ENCODE results near the gene SCYGR7. TPM values are rescaled to one million over a fixed set of nuclear protein-coding genes. Genes with fewer than 3 reads are reported as not detected.

SCYGR7 gene
- total and polyA plus RNA-seq, 2 of the 13 experiments (the other 11 are each of a cell fraction or from before 2014, with no cell fraction given): not detected

DNA sequence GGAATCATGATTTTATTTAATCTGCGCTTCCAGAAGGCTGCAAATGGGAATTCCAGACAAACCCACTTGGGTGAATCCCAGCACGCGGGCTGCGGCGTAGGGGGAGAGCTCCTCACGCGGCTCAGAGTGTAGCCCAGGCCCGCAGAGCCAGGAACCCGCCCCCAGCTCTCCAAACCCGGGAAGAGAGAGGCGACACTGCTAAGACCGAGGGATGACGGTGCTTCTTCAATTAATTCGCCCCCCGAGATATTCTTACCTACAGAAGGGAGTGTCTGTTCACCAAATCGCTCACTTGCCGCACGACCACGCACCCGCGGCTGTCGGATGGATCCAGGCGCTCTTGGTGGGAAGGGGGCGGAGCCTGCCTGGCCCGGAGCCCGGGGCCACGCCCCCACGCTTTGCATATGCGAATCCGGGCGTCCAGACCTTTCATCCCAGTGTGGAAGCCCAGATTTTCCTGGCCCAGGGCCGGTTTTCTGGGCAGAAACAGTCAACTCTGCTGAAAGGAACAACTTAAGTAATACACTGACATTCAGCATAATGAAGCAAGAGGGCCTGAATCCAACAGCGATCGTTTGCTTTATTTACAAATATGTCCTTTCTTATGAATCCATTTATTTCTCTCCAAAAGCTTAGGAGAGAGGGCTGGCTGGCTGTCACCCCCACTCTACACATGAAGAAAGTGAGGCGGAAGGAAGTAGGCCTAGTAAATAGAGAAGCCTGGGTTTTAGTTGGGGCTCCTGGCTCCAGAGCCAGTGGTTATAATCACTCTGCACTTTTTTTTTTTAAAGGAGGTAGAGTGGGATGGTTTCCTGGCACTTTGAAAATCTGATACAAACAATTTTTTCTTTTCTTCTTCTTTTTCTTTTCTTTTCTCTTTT lies 10.2 kb upstream of the SCYGR7 start, which contains the start of gene SLC19A3 (continued):
- TF ChIP-seq, protein P1, sequence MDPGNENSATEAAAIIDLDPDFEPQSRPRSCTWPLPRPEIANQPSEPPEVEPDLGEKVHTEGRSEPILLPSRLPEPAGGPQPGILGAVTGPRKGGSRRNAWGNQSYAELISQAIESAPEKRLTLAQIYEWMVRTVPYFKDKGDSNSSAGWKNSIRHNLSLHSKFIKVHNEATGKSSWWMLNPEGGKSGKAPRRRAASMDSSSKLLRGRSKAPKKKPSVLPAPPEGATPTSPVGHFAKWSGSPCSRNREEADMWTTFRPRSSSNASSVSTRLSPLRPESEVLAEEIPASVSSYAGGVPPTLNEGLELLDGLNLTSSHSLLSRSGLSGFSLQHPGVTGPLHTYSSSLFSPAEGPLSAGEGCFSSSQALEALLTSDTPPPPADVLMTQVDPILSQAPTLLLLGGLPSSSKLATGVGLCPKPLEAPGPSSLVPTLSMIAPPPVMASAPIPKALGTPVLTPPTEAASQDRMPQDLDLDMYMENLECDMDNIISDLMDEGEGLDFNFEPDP (CRISPR knock-in tag; conservative IDR thresholded peaks at IDR 0.05): no peak
- TF ChIP-seq, protein P2, sequence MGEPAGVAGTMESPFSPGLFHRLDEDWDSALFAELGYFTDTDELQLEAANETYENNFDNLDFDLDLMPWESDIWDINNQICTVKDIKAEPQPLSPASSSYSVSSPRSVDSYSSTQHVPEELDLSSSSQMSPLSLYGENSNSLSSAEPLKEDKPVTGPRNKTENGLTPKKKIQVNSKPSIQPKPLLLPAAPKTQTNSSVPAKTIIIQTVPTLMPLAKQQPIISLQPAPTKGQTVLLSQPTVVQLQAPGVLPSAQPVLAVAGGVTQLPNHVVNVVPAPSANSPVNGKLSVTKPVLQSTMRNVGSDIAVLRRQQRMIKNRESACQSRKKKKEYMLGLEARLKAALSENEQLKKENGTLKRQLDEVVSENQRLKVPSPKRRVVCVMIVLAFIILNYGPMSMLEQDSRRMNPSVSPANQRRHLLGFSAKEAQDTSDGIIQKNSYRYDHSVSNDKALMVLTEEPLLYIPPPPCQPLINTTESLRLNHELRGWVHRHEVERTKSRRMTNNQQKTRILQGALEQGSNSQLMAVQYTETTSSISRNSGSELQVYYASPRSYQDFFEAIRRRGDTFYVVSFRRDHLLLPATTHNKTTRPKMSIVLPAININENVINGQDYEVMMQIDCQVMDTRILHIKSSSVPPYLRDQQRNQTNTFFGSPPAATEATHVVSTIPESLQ (CRISPR knock-in tag; conservative IDR thresholded peaks at IDR 0.05): no peak
- TF ChIP-seq ARID2 (CRISPR knock-in tag; IDR thresholded peaks at IDR 0.05; ENCODE audit: borderline replicate concordance): peak; percentile 63; the same call in 1 of the 2 replicates
- no peak for TF ChIP-seq WIZ (CRISPR knock-in tag; IDR thresholded peaks at IDR 0.05)
- TF ChIP-seq HOXA3 (CRISPR knock-in tag; IDR thresholded peaks at IDR 0.05): no peak; the same call in 1 of the 2 replicates
- TF ChIP-seq, protein P3, sequence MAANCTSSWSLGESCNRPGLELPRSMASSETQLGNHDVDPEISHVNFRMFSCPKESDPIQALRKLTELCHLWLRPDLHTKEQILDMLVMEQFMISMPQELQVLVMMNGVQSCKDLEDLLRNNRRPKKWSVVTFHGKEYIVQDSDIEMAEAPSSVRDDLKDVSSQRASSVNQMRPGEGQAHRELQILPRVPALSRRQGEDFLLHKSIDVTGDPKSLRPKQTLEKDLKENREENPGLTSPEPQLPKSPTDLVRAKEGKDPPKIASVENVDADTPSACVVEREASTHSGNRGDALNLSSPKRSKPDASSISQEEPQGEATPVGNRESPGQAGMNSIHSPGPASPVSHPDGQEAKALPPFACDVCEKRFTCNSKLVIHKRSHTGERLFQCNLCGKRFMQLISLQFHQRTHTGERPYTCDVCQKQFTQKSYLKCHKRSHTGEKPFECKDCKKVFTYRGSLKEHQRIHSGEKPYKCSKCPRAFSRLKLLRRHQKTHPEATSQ (CRISPR knock-in tag; IDR thresholded peaks at IDR 0.05; ENCODE audit: borderline replicate concordance): no peak
- TF ChIP-seq, protein P4, sequence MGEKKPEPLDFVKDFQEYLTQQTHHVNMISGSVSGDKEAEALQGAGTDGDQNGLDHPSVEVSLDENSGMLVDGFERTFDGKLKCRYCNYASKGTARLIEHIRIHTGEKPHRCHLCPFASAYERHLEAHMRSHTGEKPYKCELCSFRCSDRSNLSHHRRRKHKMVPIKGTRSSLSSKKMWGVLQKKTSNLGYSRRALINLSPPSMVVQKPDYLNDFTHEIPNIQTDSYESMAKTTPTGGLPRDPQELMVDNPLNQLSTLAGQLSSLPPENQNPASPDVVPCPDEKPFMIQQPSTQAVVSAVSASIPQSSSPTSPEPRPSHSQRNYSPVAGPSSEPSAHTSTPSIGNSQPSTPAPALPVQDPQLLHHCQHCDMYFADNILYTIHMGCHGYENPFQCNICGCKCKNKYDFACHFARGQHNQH (CRISPR knock-in tag; IDR thresholded peaks at IDR 0.05): peak; percentile 24; the same call in 1 of the 2 replicates
- TF ChIP-seq, protein P5, sequence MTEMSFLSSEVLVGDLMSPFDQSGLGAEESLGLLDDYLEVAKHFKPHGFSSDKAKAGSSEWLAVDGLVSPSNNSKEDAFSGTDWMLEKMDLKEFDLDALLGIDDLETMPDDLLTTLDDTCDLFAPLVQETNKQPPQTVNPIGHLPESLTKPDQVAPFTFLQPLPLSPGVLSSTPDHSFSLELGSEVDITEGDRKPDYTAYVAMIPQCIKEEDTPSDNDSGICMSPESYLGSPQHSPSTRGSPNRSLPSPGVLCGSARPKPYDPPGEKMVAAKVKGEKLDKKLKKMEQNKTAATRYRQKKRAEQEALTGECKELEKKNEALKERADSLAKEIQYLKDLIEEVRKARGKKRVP (CRISPR knock-in tag; IDR thresholded peaks at IDR 0.05): no peak
- TF ChIP-seq, protein P6, sequence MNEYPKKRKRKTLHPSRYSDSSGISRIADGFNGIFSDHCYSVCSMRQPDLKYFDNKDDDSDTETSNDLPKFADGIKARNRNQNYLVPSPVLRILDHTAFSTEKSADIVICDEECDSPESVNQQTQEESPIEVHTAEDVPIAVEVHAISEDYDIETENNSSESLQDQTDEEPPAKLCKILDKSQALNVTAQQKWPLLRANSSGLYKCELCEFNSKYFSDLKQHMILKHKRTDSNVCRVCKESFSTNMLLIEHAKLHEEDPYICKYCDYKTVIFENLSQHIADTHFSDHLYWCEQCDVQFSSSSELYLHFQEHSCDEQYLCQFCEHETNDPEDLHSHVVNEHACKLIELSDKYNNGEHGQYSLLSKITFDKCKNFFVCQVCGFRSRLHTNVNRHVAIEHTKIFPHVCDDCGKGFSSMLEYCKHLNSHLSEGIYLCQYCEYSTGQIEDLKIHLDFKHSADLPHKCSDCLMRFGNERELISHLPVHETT (CRISPR knock-in tag; conservative IDR thresholded peaks at IDR 0.05): no peak
- no peak for TF ChIP-seq STAT5B (CRISPR knock-in tag; IDR thresholded peaks at IDR 0.05)
- TF ChIP-seq ETV5 (CRISPR knock-in tag; IDR thresholded peaks at IDR 0.05; ENCODE audit: borderline replicate concordance): peak; percentile 19; the same call in 1 of the 2 replicates
- TF ChIP-seq FLYWCH1 (CRISPR knock-in tag; IDR thresholded peaks at IDR 0.05): no peak
- TF ChIP-seq EZH2 (conservative IDR thresholded peaks at IDR 0.05; ENCODE audit: low read depth, low read length): peak; percentile 74; the same call in 1 of the 2 replicates
- no peak for TF ChIP-seq KMT2B (CRISPR knock-in tag; IDR thresholded peaks at IDR 0.05)
- no peak for TF ChIP-seq NFE2L2 (IDR thresholded peaks at IDR 0.05; ENCODE audit: low read length)
- no peak for TF ChIP-seq HOXA5 (CRISPR knock-in tag; IDR thresholded peaks at IDR 0.05)
- TF ChIP-seq PAX8 (CRISPR knock-in tag; IDR thresholded peaks at IDR 0.05; ENCODE audit: borderline replicate concordance): no peak
- no peak for TF ChIP-seq ZNF251 (CRISPR knock-in tag; IDR thresholded peaks at IDR 0.05)
- TF ChIP-seq, protein P7, sequence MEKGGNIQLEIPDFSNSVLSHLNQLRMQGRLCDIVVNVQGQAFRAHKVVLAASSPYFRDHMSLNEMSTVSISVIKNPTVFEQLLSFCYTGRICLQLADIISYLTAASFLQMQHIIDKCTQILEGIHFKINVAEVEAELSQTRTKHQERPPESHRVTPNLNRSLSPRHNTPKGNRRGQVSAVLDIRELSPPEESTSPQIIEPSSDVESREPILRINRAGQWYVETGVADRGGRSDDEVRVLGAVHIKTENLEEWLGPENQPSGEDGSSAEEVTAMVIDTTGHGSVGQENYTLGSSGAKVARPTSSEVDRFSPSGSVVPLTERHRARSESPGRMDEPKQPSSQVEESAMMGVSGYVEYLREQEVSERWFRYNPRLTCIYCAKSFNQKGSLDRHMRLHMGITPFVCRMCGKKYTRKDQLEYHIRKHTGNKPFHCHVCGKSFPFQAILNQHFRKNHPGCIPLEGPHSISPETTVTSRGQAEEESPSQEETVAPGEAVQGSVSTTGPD (CRISPR knock-in tag; IDR thresholded peaks at IDR 0.05): 0 out of 2 replicates have a peak, but pooled peaks have one; percentile 29
